ENCODE data around the gene PARD3.

PARD3 gene

DNA sequence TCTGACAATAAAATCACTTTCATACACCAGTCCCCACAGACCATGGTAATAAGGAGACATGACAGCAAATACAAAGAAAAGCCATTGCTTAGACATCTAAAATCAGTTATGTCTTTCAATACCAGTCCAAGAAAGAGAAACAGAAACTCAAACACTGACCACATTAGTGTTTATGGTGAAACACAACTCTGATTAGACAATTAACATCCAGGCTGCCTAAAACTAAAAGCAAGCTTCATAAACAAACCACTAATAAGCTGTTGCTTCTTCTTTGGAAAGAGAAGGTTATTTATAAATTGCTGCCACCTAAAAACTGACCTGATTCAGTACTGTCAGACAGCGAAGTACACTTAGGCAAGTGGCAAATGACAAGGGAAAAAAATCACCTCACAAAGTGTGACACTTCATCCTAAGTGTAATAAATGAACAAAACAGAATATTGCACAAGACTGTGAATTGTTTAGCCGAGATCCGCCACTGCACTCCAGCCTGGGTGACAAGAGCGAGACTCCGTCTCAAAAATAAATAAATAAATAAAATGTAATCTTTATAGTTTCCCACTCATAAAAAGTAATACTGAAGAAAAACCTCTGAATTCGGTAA is 277.4 kb downstream of the PARD3 start:
- no peak for DNase-seq (ENCODE audit: low spot score)

DNA sequence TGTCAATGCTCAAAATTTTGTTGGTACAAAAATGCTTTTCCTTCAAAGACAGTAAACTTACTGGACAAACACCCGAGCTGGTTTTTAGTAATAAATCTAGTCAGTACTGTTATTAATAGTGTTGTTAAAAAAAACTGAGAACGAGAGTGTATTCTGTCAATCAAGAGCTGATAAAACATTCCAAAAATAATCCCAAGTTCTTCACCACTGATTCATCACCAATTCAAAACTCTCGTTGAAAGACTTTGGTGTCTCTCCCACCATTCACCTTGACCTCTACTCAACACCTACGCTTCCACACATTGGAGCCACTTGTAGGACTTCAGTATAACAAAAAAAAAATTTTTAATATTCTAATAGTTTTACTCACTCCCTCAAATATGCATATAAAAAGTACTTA is 279.2 kb downstream of the PARD3 start:
- no peak for DNase-seq (ENCODE audit: low spot score)

DNA sequence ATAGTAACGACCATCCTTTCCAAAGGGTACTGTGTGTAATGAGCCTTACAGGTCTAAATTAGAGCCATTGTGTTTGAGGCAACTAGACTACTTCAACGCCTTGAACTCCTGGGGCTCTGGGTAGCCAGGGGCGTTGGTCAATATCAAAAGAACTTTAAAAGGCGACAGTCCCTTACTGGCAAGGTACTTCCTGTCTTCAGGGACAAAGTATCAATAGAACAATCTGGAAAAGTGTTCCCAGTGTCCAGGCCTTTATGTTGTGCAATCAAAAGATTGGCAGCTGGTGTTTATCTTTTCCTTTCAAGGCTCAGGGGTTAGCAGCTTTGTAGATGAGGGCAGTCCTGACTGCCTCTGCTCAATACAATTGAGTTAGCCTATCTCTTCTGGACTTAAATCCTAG is 284.3 kb downstream of the PARD3 start:
- no peak for DNase-seq (ENCODE audit: low spot score)

DNA sequence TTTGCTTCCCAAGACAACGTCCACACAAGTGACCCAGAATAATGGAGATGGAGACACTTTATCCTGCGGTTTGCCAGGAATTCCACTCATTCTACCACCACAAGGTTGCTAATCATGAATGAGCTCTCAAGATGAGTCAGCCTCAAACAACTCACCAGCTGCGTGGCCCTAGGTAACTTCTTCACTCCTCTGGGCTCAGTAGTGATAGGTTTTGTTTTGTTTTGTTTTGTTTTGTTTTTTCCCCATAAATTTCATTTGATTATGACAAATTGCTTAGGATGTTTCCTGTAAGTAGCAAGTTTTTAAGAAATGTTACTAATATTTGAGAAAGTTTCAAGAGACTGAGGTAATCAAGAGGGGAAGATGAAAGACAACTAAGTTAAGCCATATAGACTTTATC is 286.8 kb downstream of the PARD3 start:
- DNase-seq (ENCODE audit: low spot score) = peak; percentile 74

DNA sequence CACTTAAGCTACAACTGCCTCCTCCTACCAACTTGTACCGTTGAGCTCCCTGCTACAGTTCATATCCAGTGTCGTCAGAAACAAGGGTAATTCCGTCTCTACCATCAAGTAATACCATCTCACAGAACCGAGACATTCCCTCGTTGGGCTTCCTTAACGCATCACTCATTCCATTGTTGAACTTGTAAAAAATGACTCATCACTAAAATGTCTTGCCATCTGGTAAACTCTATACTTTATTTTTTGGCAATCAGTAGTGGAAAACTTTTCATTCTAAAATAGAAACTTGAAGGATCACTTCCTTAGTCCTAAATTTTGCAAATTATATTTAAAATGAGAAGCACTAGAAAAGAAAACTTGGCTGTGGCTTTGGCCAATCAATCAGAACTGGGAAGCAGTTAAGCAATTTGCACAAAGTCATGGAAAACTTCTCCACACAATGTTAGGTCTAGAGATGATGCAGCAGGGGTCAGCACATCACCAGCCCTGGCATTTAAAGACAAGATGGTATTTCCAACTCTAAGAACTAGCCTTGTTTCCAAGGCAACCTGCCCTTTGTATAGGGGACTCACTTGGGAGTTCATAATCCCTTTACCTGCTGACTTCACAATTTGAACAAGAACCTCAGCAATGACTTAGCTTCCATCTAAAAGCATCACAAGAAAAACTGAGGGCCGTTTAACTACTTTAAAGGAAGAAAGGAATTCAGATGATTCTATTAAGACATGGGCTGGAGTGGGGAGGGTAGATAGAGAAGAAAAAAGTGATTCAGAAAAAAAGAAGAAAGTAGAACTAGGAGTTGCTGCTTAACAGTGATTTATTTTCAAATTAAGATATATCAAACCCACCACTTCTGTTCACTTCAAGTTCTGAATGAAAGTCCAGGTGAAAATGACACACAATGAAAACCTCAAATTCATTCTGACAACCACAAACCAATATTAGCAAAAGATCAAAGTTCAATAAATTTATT is 288.1 kb downstream of the PARD3 start:
- no peak for DNase-seq (ENCODE audit: low spot score)

DNA sequence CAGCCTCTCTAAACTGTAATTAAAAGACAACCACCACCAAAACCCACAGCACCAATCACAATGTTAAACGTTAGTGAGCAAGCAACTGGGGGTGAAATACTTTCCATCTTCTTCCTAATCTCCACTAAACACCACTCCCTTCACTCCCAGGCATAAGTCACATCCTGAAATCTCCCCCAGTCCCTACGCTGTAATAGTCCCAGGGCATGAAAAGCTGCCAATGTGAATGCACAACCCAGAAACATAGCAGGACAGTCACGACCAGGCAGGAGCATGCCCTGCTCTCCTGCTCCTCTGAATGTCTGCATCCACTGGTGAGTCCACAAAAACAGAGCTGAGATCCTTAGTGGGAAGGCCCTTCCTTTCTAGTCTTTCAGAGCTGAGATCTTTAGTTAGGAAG is 288.9 kb downstream of the PARD3 start:
- DNase-seq (ENCODE audit: low spot score) = no peak

DNA sequence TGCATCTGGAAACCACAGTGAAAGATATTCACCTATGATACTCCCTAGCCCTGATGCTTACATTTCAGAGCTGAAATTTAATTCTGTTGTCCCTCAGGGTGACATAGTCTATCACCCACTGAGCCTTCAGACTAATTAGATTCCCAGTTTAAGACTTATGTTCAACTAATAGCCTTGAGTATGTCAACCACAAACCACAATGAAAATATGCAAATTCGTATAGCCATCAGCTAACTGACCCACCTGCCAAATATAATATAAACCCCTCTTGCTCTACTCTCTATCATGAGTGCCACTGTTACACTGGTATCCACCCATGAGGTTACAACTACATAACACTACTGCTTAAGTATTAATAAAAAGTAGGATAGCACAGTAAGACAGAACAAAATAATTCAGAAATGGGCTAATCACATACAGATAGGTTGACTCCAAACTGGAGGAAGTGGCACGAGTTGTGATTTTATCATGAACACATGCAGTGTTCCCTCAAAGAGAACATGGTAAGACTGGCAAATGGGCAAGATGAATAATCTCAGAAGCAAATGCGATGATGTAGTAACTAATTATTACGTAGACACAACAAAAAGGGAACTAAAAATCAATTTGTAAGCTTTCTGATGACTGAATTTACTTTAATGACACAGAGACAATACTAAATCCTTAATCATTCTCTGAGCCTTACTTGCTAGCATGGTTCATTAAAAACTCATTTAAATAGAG is 290.6 kb downstream of the PARD3 start:
- no peak for DNase-seq (ENCODE audit: low spot score)

DNA sequence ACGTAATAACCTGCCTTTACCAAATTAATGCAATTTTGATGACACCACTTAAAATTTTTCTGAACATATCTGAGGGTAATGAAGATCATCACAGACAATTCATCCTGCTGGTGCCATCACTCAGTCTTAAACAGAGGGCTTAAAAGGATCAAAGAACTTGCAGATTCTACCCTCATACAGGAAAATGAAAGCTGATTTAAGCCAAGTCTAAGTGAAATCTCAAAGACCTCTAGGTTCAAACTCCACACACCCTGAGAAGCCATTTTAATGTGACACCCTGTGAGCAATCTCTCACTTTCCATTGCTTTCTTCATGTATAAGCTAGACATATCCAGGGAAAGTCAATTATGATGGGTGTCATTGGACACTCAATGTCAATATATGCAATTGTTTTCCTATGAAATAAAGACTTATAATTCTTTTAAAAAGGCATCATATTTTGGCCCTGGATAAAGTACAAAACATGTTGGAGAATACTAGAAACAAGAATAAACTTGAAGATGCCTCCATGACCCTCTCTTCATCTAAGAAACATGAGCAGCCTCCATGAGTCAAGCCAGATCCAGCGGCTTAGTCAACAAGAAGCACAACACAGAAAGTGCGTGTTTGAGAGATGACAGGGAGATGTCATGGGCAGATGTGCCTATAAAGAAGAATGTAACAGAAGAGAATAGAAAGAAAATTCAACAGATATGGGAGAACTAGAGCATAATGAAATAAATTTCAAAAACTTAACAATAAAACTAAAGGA is 291.9 kb downstream of the PARD3 start:
- DNase-seq (ENCODE audit: low spot score) = no peak

DNA sequence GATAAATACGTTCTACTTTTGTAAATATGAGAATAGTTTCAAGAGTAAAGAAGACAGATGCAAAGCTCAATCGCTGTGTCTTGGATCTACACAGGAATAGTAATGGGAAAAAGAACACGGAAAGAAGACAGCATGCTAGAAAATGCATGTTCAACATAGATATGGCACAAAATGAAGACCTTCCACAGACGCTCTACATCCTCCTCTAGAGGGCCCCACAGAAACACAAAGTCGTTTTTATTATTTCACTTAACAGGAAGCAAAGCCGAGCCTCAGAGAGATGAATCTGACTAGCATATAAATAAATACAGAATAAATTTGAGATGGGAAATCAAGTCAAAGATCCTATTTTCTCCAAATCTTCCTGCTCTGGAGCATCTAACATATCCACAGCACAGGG is 292.6 kb downstream of the PARD3 start:
- DNase-seq (ENCODE audit: low spot score) = no peak

DNA sequence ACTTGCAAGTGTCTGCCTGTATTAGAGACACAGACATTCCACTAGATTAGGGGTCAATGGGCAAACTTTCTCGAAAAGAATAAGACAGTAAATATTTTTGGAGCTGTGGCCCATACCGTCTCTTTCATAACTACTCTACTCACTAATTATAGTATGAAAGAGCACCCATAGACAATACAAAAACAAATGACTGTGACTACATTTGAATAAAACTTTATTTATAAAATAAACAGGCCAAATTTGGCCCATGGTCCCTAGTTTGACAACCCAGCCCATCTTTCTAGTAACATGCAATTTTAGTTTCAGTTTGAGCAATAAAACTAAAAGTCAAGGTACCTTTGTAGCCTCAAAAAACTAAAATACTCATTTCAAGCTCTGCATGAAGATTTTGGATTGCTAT is 294.6 kb downstream of the PARD3 start:
- DNase-seq (ENCODE audit: low spot score) = no peak

DNA sequence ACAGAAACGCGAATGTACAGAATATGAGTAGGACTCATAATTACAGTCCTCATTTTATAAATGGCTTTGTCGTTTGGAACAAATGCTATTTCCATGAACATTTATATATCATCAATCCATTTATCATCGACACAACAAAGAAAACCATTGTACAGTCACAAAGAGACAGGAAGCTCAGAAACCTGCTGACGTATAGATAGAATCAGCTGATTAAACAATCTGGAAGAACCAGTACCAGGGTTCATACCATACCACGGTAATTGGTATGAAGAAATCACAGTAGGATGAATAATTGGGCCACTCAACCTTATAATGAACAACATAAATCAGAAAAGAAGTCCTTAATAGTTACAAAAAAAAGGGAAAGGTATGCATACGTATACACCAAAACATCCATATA is 295.0 kb downstream of the PARD3 start:
- no peak for DNase-seq (ENCODE audit: low spot score)

DNA sequence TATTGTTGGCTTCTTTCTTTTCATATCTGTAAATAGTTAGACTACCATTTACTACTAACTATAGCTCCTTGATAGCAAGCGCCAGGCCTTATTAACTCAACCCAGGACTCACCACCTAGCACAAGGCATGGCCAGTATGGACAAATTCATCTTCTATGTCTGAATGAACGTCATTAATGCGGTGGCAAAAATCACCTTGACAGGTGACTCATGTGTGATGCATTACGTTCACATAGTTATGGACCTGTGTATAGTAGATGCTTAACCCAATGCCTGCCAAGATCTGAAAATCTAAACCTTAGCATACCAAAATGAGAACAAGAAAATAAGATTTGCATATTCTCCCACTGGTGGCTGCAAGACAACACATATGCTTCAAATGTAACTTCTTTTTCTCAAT is 300.8 kb downstream of the PARD3 start:
- no peak for DNase-seq (ENCODE audit: low spot score)

DNA sequence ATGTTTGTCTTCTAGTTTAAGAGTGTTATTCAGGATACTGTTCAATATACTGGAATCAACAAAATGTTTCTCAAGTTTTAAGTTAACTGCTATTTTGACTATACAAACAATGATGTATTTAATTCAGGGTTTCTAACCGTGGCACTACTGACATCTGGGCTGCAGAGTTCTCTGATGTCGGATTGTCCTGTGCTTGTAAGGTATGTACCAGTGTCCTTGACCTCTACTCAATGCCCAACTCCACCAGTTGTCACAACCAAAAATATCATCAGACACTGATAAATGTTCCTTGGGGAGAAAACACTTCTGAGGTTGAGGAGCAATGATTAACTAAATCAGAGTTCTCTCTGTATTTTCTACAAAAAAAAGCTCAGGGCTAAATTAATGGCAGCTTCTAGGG is 301.5 kb downstream of the PARD3 start:
- DNase-seq (ENCODE audit: low spot score) = no peak

DNA sequence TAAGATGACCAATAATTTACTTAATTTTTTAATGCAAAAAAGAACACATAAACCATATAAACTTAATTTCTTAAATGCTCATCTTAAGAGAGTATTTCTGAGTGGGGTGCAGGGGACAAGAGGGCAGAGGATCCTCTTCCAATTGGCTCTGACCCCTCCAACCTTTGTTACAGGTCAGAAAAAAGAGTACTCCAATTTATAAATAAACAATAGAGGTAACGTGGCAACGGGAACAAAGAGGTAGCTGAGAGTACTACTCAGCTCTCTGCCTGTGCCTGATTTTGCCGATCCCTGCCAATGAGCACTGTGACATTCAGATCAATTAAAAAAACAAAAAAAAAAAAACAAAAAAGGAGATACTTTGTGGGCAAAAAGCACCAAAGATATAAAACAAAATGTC is 307.9 kb downstream of the PARD3 start:
- DNase-seq (ENCODE audit: low spot score) = no peak

DNA sequence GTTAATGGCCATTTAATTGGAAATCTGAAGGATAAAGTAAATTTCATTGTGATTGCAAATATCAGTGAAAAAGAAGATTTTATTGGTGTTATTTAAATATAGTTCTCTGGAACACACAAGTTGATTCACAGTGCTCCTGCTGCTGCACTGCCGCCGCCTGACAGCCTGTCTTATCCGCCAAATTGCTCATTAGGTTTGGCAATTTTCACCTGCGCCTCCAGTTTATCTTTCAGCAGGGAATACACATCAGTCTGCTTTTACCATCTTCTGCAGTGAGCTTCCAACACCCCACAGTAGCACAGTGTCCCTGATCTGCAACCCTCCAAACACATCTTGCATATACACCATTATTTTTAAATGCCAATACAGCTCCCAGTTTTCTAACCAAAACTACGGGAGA is 308.3 kb downstream of the PARD3 start:
- no peak for DNase-seq (ENCODE audit: low spot score)

DNA sequence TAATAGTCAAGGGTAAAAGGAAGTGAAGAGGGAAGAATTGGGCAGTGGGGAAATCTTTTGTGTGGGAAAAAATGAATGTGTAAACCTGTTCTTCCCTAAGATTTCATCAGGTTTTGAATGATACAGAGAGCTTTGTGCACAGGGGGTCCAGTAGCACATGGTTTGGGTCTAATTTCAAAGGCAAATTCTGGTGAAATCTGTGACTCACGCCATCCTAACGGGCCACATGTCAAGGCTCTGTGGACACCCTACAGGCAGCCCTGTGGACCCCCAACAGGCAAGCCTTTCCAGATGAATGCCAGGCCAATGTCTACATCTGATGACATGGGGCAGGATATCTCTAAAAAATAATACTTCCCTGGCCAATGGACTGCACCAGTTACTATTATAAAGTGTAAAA is 309.8 kb downstream of the PARD3 start:
- no peak for DNase-seq (ENCODE audit: low spot score)

DNA sequence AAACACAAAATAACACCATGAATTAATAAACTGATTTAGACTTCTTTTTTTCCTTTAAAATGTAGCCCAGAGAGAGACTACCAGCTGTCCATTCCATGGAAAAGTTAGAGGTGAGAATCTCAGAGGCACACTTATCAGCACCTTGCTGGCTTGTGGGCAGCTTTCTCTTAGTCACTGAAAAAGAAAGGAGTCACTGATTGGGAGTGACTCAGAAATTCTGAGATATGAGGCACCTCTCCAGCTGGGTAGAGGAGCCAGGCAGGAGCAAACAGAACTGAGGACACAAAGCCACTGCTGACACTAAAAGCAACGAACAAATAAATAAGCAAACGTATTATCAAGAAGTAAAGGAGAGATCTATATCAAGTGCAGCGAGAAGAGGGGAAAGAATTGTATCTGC is 310.6 kb downstream of the PARD3 start:
- DNase-seq (ENCODE audit: low spot score) = no peak

DNA sequence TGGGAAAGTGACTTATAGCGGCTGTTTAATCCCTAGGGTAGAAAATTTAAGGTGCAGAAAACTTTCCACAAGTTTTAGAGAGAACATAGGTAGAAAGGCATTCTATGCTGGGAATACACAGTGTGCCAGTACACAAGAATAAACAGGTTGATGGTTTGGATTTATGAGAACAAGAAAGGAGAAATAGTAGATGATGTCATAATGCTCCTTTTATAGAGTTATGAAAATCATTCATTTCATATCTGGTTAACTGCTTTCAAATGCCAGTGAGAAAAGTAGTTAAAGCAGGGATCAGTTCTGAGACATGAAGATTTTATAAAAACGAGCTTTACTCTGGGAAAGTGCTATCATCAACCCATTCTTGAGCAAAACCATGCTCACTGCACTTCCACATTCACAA is 311.4 kb downstream of the PARD3 start:
- DNase-seq (ENCODE audit: low spot score) = no peak

DNA sequence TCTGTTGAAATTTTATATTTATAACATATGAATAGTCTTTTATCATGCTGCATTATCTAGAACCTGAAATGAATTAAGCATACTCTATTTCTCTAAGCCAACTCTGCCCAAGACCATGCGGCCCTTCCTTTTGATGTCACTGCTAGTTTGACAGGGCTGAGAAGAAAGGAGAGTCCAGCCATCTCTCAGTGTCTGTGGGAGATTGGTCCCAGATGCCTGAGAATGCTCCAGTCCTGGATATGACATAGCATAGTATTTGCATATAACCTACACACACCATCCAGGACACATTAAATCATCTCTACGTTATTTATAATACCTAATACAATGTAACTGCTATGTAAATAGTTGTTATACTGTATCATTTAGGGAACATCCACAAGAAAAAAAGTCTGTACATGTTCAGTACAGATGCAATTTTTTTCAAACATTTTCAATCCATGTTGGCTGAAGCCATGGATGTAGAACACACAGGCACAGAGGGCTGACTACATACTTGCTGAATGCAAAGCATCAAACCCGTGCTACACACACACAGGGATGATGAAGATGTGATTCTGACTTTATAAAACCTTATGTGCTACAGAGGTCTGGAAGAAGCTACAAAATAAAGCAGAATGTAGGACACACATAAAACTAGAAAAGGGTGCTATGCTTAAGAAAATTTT is 315.4 kb downstream of the PARD3 start:
- no peak for DNase-seq (ENCODE audit: low spot score)

DNA sequence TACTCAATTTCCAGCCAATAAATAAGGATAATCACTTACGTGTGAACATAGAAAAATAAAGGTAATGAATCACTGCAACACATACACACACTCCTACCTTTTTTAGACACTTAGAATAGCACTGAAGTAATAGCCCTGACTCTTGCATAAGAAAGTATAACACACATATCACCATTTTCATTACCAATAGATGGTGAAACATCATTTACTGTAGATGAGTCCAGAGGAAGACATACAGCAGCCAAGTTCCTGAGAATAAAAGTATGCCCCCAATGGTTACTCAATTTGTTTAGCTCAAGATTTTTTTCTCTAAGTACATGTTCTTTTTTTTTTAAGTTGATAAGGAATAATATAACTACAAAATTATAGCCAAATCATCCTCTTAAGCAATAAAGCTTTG is 316.3 kb downstream of the PARD3 start:
- no peak for DNase-seq (ENCODE audit: low spot score)

DNA sequence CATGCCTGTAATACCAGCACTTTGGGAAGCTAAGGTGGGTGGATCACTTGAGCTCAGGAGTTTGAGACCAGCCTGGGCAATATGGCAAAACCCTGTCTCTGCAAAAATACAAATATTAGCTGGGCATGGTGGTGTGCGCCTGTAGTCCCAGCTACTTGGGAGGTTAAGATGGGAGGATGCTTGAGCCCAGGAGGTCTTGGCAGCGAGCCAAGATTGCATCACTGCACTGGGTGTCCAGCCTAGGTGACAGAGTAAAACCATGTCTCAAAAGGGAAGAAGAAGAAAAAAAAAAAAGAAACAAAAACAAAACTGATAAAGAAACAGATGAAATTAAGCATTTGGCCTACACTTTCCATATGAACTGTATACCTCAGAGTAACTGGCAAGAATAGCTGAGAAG is 319.2 kb downstream of the PARD3 start:
- no peak for DNase-seq (ENCODE audit: low spot score)

DNA sequence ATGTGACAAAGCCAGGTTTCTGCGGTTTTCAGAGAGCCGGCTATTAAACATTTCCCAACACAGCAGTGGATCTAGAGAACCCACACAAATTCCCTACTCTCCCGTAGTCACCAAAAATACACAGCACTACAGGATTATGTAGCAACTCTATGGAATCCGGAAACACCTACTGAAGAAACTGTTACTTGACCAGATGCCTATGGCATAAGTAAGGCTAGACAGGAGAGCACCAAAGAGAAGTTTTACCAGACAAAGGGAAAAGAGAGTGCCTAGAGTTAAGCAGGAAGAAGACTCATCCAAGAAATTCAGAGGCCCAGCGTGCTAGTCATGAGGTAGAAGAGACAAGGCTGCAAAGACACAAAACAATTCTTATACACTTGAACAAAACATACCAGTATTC is 321.1 kb downstream of the PARD3 start:
- no peak for DNase-seq (ENCODE audit: low spot score)

All from SW480 (cell line).